Heart right ventricle (tissue), 16 donors: Measurements from ENCODE around the gene MYO1H. TPM values are rescaled to one million over a fixed set of nuclear protein-coding genes. Genes with fewer than 3 reads are reported as not detected.

Experiments used
- ATAC-seq, 8 donors: fragments of 200-7000 bp; cut with Tn5 transposase; one replicate each; pipeline ENCODE4 v1.9.1; 2020; ENCODE audit warnings: mild to moderate bottlenecking in 8 of 8, moderate library complexity in 8 of 8, moderate number of reproducible peaks in 1 of 8
- DNase-seq, 2 donors: peaks; one replicate each; pipeline ENCODE4 v3.0.0-alpha.2; 2020
- H3K27ac ChIP-seq, 10 donors: fragments of 200-600 bp; sonication (generic) in 2 of 10; one replicate each; pipeline versions ENCODE4 v1.5.0 to v1.8.0; 2020 to 2022; ENCODE audit warnings: mild to moderate bottlenecking in 3 of 10
- H3K27me3 ChIP-seq, 7 donors: fragments of 200-600 bp; one replicate each; pipeline ENCODE4 v1.8.0; 2021 to 2022; ENCODE audit warnings: mild to moderate bottlenecking in 2 of 7
- H3K36me3 ChIP-seq, 9 donors: fragments of 200-600 bp; sonication (generic) in 1 of 9; one replicate each; pipeline versions ENCODE4 v1.5.0 to v1.8.0; 2020 to 2022; ENCODE audit warnings: mild to moderate bottlenecking in 2 of 9
- H3K4me1 ChIP-seq, 9 donors: fragments of 200-600 bp; sonication (generic) in 1 of 9; one replicate each; pipeline versions ENCODE4 v1.5.0 to v1.8.0; 2020 to 2022; ENCODE audit warnings: mild to moderate bottlenecking in 4 of 9
- H3K4me3 ChIP-seq, 10 donors: fragments of 200-600 bp; sonication (generic) in 2 of 10; one replicate each; pipeline versions ENCODE4 v1.5.0 to v1.8.0; 2020 to 2022; ENCODE audit warnings: mild to moderate bottlenecking in 7 of 10, moderate library complexity in 2 of 10
- H3K9me3 ChIP-seq, 11 donors: fragments of 200-600 bp in 10 of 11; sonication (generic) in 2 of 11; one replicate each; pipeline versions ENCODE4 v1.5.0 to v1.8.0; 2013 to 2022; ENCODE audit warnings: mild to moderate bottlenecking in 2 of 11, control low read depth in 1 of 11, moderate library complexity in 1 of 11
- CTCF ChIP-seq, 9 donors: fragments of 200-600 bp; sonication (generic) in 2 of 9; IDR thresholded peaks; one replicate each; pipeline versions ENCODE4 v1.5.0 to v1.8.0; 2021 to 2022; ENCODE audit warnings: antibody characterized with exemption in 9 of 9, mild to moderate bottlenecking in 5 of 9, moderate library complexity in 1 of 9
- WGBS, 2 donors: extraction: QIAGEN DNeasy Blood & Tissue Kit; methylation state at CpG; one replicate each; pipeline ENCODE4 v1.1.7; 2013; ENCODE audit warnings: inconsistent platforms in 1 of 2; 5-methylcytosine and 5-hydroxymethylcytosine counted together
- intact Hi-C, 10 donors: fragments of 100-400 bp; cut with DNase I; formaldehyde crosslinking; loops; one replicate each; pipeline versions ENCODE4 v1.11.1 to v1.14.2; 2022
- polyA plus RNA-seq, 2 donors: library from polyadenylated mRNA; stranded (reverse); fragments of 200-250 nt; gene quantifications; one replicate each; pipeline ENCODE4 v1.2.3, GENCODE V29; 2013
- total RNA-seq, 10 donors: library from RNA; stranded (reverse); fragmentation: NEBNext Ultra II Directional in 3 of 10; extraction: Animal tissue kit (Norgen Biotek cat#: 25700) in 3 of 10; gene quantifications; one replicate each; pipeline versions ENCODE4 v1.2.1 to v1.2.4, GENCODE V29; 2021 to 2023
- donor health status: Arrhythmogenic right ventricular cardiomyopathy.
- donor health status: ischemic (EF 13 %, LVEDD 7.1; RV severe dilation, severe dysfunction).
- donor health status: healthy with polysubstance abuse.
- donor health status: DM: no; HTN: yes; CAD: no.
- donor health status: DM: no; HTN: no; CAD: no.
- donor health status: ischemic (EF 25% LVEDD 6.9; RV normal size, moderate dysfunction).
- donor health status: ischemic (EF 25% LVEDD 5.7; RV mildly dilated, moderate dysfunction).
- donor health status: healthy.
- donor health status: DM: yes; HTN: yes; CAD: no.
- donor health status: Ischemic cardiomyopathy.
- donor health status: ischemic (EF 35%, LVEDD 5.7; RV mildly dilated, moderate dysfunction).
- donor health status: nonischemic (EF 11% LVEDD 7.7; RV severe dilation, severe dysfunction).
- donor health status: DM: yes; HTN: yes; CAD: no.
- donor health status: PGD.
- donor health status: ischemic (EF 29% LVEDD 5.4; RV normal size, mild dysfunction).
- donor health status: nonischemic (EF 23%, LVEDD 6.1; RV moderate dilation, normal function).

Gene MYO1H
- total and polyA plus RNA-seq, 12 donors: 0.07 to 1.3 (median 0.51) TPM; not detected in 4

- Histone ChIP-seq H3K27me3 (no peaks in the 10 kb centered on the region), H3K36me3 (peaks cover 0 to 32% (median 2%) of the 10 kb centered on the region in 9 donors), H3K9me3 (no peaks in the 10 kb centered on the region), H3K4me1 (peaks cover 3 to 32% (median 14%) of the 10 kb centered on the region in 9 donors), H3K4me3 (no peak overlapping the region), H3K27ac (no peak overlapping the region)
- WGBS, 2 donors: 56 to 63% methylated on average over 9 of the region's 9 CpGs
- no peak for TF ChIP-seq CTCF (IDR thresholded peaks at IDR 0.05)
- intact Hi-C loops: no loop called here
- no peak for DNase-seq
- ATAC-seq: no peak
Observed at GRCh38 chr12:109440851-109441490, 93.3 kb downstream of the MYO1H start.

- Histone ChIP-seq H3K27me3 (no peaks in the 10 kb centered on the region), H3K9me3 (no peaks in the 10 kb centered on the region), H3K27ac (peak overlapping the region in 8 of 10 donors; percentile 27 to 70 (median 46)), H3K36me3 (peaks cover 0 to 60% (median 16%) of the 10 kb centered on the region in 9 donors), H3K4me1 (peaks cover 3 to 38% (median 16%) of the 10 kb centered on the region in 9 donors), H3K4me3 (no peak overlapping the region)
- peak in 3 of 9 donors; percentile 27 to 34 (median 30) for TF ChIP-seq CTCF (IDR thresholded peaks at IDR 0.05)
- DNase-seq: no peak
- WGBS, 2 donors: 46 to 67% methylated on average over 5 of the region's 5 CpGs
- peak; percentile 12 to 86 (median 64) for ATAC-seq
- intact Hi-C loops: no loop called here
Observed at GRCh38 chr12:109443794-109444193, 96.1 kb downstream of the MYO1H start.

GRCh38 chr12:109444259-109444658 lies 96.6 kb downstream of the MYO1H start:
- Histone ChIP-seq H3K27ac (peak overlapping the region in 8 of 10 donors; percentile 27 to 67 (median 44)), H3K4me3 (no peak overlapping the region), H3K4me1 (peaks cover 3 to 38% (median 16%) of the 10 kb centered on the region in 9 donors), H3K36me3 (peaks cover 0 to 65% (median 20%) of the 10 kb centered on the region in 9 donors), H3K27me3 (no peaks in the 10 kb centered on the region), H3K9me3 (no peaks in the 10 kb centered on the region)
- intact Hi-C loops: no loop called here
- WGBS, 2 donors: 41 to 49% methylated on average over 6 of the region's 6 CpGs
- no peak for TF ChIP-seq CTCF (IDR thresholded peaks at IDR 0.05)
- DNase-seq (no peak), ATAC-seq (peak in 3 of 8 donors; percentile 4 to 21 (median 15))

GRCh38 chr12:109445191-109445609 lies 97.5 kb downstream of the MYO1H start:
- no peak overlapping the region for H3K4me3 ChIP-seq
- ATAC-seq (no peak), DNase-seq (no peak)
- no peak for TF ChIP-seq CTCF (IDR thresholded peaks at IDR 0.05)
- H3K36me3 ChIP-seq: peaks cover 0 to 68% (median 28%) of the 10 kb centered on the region in 9 donors
- peak overlapping the region in 4 of 10 donors; percentile 27 to 56 (median 40) for H3K27ac ChIP-seq
- peaks cover 3 to 38% (median 16%) of the 10 kb centered on the region in 9 donors for H3K4me1 ChIP-seq
- no peaks in the 10 kb centered on the region for H3K27me3 ChIP-seq
- H3K9me3 ChIP-seq: no peaks in the 10 kb centered on the region
- WGBS, 2 donors: 75 to 92% methylated on average over 2 of the region's 2 CpGs
- intact Hi-C loops: no loop called here
